Ovary (tissue), 3 donors: ENCODE results near the gene FBXO15.

Experiments used
- CTCF ChIP-seq, 3 donors: fragments of 450-650 bp in 2 of 3; fragments of 200-600 bp in 1 of 3; IDR thresholded peaks; one replicate each; pipeline versions ENCODE4 v1.5.1 to v1.8.0; 2016 to 2022; ENCODE audit warnings: antibody characterized with exemption in 3 of 3, mild to moderate bottlenecking in 1 of 3
- POLR2A ChIP-seq: fragments of 450-650 bp; IDR thresholded peaks from one replicate; pipeline ENCODE4 v1.6.1; 2017; ENCODE audit warnings: antibody characterized with exemption, mild to moderate bottlenecking, moderate library complexity
- donor health status: DM: no; HTN: no; CAD: no.

GRCh38 chr18:74166386-74166785, 18.8 kb upstream of the FBXO15 start:
- TF ChIP-seq CTCF (IDR thresholded peaks at IDR 0.05) (no peak), POLR2A (no peak)
